ENCODE results near the gene CFAP97D1.

DNA sequence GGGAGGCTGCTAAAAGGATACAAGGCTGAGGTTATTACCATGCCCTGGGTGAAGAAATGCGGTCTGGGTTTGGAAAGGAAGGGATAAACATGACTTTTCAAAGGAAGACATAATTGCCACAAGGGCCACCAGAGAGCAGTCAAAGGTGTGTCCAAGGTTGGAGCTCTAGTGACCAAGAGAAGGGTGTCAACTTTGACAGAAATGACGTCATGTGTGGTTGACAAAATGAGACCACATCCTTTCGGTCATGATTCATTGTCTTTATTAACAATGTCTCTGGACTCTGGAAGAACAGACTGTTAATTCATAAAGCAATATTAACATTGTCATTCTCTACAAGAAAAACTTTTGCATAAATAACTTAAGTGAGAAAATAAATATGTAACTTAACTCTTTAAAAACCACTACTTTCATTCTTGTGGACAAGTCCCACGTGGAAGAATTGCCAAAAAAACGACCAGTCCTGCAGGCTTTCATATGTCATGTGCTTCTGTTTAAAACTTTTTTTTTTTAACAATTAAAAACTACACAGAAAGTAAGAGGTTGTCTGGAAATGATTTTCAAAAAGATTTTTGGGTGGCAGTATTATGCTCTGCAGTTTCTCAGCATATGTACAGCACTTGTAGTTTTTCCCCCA, 26.6 kb upstream of the CFAP97D1 start:
- TF ChIP-seq CTCF (conservative IDR thresholded peaks at IDR 0.05 in 1 of 2, IDR thresholded peaks at IDR 0.05 in 1 of 2; ENCODE audit: extremely low read depth in 1 of 2, insufficient read depth in 1 of 2, low read depth in 1 of 2, low read length in 2 of 2) (no peak), EZH2 (IDR thresholded peaks at IDR 0.05; ENCODE audit: borderline replicate concordance, low read length) (no peak)
